ENCODE results near the gene CHGA.

CHGA gene

DNA sequence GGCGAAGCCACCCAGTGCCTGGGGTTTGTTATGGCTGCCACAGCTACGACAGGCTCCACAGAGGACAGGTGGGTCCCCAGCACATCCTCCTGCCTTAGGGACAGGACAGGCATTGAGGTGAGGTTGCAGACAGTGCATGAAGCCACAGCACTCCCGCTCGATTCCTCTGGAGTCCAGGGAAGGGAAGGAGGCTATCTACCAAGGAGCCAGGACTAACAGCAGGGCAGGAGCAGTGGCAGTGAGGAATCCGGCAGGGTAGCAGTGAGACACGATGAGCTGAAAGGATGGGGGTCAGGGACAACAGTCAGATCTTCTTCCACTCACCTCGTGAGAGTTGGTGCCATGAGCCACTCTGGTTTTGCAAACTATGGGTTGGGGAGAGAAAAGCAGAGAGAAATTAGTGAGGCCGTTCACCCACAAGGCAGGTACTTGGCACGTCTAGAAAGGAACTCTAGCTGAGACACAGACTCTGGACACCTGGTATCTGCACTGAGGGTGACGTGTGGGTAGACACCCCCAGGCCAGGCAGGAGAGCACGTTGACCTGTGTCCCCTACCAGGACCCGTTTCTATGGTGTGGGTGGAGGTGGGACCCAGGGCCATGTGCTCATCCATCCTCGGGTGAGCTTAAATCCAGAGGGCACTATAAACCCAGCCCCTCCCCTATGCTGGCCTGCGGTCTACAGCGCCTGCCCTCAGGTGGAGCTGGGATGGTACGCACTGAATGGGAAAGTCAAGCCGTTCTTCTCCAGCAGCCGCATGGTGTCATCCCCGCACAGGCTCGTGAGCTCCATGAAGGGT lies 39.3 kb downstream of the CHGA start:
- DNase-seq: no peak

DNA sequence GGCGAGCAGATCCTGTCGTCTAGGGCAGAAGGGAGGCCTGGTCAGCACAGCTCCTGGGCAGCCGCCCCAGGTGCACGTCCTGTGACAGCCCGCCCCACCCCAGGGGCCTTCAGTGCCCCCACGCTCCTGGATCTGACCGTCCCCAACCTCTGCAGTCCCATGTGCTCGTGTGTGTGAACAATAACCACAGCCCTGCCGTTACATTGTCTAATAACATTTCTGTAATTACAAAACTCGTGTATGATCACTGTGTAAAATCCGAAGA lies 39.8 kb downstream of the CHGA start:
- DNase-seq: no peak

DNA sequence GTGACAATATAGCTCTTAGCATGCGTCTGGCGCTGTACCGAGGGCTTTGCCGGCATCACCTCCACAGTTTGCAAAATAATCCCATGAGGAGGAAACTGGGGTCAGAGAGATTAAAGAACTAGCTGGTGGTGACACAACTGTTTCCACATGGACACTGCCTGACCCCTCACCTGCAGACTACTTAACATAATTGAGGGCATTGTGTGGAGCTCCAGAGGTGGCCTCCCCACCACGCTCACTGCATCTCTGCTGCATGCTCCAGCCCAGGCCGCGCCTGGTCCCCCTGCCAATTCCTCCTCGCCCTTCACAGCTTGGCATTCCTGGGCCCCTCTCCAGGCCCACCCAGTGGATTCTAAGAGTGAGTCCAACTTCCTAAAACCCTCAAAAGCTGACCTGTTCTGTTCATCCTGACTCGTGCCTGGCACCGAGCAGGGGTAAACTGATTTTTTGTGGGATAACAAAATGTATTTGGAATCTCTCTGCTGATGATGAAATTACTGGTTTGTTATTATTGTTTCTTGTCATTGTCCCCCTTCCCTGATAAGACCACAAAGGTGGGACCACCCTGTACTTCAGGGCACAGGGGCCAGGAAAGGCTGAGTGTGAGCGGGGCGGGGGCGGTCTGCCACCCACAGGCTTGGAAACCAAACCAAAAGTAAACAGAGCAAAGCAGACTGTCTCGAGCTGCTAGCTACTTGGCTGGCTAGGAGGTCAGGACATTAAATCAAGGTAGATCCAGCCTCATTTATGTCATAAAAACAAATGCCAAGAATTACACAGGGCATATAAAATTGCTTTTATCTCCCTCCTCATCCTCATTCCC lies 40.6 kb downstream of the CHGA start:
- DNase-seq: no peak

DNA sequence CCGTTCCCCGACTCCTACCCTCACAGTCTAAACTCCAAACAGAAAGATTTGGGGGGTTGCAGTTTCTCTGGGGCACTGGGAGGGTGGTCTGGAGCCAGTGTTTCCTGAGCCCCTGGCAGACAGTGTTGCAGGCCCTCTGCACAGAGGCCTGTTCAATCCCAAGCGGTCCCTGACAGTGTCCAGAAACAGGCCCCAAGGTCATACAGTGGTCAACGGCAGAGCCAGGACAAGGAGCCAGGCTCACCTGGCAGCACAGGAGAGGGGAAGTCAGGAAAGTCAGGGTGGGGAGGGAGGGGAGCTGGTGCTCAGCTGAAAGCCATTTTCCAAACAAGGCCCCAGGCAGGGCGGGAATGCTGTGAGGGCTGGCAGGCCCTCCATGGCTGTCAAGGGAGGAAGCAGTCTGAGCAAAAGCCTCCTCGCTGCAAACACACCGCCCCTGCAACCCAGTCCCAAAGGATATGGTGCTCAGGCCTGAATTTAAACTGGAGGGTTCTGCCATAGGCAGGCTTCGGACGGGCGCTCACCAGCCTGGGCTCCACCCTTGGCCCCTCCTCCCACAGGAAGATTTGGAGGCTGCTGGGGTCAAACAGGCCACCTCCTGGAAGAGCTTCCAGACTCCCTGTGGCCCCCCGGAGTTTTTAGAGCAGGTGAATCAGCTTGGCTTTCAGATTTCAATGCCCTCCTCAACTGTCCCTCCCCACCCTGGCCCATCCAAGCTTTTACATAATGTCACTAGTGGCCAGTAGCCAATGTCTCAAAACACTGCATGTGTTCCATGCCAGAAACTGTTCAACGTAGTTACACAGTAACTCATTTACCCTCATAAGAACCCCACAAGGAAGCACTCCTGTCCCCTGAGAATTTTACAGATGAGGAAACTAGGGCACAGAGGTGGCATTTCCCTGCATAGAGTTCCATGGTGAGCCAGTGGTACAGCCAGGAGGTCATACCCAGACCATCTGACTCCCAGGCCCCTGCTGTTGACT lies 41.5 kb downstream of the CHGA start:
- no peak for DNase-seq

DNA sequence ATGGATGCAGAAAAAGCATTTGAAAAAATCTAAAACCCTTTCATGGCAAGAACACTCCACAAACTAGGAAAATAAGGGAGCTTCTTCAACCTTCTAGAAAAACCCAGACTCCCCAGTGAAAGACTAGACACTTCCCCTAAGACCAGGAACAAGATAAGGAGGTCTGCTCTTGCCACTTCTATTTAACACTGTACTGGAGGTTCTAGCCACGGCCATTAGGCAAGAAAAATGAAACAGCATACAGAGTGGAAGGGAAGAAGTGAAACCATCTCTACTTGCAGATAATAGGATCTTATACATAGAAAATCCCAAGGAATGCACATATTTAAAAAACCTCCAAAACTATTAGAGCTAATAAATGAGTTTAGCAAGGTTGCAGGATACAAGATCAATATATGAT lies 42.3 kb downstream of the CHGA start:
- DNase-seq: no peak

DNA sequence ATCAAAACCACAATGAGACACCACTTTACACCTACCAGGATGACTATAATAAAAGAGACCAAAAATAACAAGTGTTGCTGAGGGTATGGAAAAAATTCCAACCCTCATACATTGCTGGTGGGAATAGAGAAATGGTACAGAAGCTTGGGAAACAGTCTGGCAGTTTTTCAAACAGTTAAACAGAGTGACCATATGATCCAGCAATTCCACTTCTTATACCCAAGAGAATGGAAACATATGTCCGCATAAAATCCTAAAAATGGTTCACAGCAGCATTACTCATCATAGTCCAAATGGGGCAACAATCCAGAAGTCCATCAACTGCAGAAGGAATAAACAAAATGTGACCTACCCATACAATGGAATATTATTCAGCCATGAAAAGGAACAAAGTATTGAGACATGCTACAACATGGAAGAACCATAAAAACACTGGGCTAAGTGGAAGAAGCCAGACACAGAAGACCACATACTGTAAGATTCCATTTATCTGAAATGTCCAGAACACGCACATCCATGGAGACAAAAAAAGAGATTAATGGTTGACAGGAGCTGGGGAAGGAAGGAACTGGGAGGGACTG lies 44.5 kb downstream of the CHGA start:
- DNase-seq: no peak

DNA sequence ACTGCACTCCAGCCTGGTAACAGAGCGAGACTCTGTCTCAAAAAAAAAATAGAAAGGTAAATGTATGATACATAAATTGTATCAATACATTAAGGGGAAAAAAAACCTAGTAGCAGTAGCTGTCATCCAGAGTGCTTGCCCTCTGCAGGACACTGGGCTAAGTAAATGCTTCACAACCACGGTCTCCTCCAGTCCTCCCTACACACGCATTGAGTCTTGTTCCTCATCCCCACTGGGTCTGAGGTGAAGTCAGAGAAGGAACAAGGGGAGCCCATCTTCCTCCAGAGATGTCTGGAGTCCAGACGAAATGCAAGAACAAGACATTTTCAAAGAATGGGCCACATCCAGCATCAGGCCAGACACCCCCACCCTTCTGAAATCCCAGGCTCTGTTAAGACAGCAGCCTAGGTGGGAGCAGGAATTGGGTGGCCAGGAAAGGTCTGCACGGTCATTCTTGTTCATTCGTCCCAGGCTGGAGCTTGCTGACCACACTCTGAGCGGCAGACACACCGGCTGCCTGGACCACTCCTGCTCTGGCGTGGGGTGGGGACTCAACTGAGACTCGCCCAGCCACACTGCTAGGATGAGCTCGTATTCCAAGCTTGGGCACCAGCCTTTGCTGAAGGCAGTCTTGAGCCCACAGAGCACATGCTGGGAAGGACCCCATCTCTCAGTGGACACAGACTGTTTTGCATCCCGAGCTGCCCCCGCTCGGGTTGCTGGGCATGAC lies 45.5 kb downstream of the CHGA start:
- DNase-seq: no peak

DNA sequence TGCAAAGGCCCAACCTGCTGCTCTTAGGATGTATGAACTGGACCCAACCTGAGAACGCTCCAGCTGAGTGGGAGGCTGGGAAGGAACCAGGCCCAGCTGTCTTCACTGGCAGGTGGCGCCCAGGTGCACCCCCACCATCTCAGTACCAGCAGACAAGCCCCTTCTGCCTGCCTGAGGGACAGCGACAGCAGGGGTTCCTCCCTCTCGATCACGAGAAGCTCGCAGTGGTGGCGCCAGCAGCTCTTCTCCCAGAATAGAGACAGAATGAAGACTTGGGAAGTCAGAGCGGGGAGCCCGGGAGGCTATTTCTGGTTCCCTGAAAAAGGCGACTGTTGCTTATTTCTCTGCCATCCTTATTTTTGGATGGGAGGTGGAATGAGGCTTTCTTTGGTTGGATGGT lies 46.5 kb downstream of the CHGA start:
- no peak for DNase-seq

DNA sequence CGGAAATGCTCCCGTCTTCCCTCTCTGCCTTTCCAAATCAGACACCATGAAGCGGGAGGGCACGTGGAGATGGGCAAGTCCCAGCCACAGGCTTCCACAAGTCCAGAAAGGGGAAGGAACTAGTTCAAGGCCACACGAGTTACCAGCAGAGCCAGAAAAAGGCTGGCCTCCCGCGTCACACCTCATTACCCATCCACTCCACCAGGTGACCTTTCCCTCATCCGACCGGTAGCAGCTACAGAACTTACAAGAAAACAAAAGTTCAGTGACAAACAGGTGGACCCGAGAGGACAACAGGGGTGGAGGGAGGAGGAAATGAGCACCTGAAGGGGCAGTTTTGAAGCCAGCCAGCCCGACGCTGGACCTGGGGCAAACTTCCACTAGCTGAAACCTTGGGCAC lies 46.9 kb downstream of the CHGA start:
- DNase-seq: no peak

DNA sequence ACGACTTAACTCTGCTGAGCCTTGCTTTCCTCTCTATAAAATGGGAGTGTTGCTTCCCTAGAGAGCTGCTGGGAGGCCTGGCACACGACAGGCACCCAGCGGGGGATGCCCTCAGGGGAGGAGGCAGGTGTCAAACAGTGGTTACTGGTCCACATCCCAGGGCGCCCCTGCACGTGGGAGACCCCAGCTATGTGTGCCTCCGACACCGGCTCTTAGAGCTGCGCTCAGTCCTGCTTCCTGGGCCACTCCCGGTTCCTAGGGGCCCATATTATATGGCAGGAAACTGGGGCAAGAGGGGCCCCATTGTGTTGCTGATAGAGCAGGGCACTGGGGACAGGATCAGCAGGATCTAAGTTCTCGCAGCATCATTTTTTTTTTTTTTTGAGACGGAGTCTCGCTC lies 47.3 kb downstream of the CHGA start:
- DNase-seq: no peak

DNA sequence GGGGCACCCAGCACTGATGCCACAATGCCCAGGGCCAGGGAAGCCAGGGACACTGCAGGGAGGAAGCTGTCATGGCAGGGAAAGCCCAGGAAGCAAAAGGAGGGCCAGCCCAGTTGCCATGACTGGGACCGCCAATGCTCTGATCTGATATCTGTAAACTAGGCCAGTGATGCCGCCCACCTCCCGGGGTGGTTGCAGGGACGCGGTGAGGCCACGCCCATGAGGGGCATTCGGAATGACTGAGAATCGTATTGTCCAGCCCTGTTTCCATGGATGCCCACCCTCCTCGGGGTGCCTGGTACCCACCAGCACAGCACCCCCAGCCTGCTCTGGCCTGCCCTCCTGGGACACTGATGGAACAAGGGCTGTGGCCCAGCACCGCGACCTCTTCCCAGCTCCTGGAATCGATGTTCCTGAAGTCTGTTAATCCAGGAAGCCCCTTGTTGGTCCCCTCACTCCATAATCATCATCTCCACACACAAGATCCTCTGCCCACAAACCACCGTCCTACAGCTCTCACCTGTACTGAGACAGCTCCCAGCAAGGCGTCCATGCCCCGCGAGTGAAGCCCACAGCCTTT lies 48.7 kb downstream of the CHGA start:
- no peak for DNase-seq

DNA sequence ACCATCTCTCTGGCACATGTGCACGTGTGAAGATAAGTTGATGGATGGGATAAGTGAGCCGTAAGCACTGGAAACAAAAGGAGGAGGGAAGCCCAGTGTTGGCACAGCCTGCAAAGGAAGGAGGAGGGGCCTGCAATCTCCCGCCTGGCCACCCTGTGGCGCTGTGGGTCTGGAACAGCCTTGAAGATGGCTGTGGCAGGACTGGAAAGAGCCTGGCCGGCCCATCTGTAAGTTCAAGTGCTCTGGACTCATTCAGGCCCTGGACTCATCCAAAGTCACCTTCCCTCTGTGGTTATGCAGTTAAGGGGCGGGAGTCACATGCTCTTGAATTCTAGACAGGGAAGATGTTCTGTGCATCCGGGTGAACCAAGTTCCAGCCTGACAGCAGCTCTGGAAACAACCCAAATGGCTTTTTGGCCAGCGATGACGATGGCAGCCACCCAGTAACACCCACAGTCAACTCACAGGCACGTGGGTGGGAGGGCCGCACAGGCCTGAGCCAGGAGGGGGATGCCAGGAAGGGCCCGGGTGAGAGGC lies 50.4 kb downstream of the CHGA start:
- DNase-seq: peak; percentile 70 to 78

DNA sequence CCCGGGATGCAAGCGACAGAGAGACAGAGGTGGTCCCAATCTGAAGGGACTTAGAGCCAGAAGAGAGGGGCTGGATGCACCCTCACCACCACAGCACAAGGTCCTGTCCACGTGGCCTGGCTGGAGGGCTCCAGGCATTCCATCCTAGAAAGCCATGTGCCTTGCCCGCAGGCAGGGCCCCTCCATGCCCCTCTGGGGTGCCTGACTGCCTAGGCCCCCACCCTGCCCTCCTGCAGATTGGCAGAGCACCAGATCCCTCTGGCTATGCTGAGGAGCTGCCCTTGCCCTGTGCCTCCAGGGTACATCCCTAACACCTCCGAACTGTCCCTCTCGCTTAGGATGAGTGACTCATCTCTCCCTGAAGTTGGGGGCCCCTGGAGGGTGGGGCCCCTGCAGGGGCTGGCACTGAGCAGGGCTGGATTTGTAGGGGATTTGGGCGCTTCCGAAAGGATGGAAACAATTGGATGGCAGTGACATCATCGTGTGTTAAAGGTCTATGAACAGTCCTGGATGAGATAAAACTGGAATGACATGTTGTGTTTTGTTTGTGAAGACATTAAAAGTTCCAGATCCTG lies 50.9 kb downstream of the CHGA start:
- no peak for DNase-seq

DNA sequence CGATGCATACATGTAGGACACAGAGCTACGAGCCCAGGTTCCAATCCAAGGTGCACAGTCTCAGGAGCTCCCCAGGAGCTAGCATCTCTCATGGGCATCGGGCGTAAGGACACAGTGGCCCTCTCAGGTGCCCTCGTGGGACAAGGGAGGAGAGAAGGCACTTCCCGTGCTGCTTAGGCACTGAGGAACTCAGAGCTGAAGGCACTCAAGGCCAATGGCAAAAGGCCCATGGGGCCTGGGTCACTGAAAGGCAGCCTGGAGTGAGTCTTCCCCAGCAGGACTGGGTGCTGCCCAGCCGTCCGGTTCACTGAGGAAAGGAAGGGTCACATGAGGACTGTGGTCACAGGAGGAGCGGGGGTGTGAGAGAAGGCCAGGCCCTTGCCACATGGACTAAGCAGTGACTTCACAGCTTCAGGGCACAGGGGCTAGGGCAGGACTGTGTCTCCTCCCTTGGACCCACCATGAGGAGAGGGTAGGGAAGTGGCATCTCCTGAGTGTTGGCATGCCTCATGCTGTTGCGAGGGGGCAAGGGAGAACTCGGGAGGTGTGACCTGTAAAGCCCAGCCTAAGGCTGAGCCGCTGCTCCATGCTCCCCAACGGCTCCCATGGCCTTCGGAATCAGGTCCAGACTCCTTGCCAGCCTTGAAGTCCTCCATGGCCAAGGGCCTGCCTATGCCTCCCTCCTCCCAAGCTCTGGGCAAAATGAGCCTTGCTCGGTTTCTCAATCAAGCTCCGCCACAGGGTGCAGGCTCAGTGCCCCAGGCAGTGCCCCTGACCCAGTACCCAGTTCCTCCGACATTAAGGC lies 51.8 kb downstream of the CHGA start:
- no peak for DNase-seq

DNA sequence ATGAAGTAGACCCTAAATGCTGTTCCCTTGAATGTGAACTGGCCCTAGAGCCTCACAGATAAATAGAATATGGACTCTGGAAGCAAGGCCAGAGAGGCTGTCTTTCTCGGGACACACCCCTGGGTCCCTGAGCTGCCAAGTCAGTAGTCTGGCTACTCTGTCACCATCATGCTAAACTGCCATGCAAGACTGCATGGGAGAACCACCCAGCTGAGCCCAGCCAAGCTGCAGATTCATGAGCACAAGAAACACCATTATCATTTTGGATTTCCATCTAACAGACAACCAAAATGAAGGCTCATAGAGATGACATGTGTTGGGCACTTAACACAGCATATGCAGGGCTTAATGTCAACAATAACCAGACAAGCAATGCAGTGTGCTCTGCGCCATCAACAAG lies 53.3 kb downstream of the CHGA start:
- no peak for DNase-seq

DNA sequence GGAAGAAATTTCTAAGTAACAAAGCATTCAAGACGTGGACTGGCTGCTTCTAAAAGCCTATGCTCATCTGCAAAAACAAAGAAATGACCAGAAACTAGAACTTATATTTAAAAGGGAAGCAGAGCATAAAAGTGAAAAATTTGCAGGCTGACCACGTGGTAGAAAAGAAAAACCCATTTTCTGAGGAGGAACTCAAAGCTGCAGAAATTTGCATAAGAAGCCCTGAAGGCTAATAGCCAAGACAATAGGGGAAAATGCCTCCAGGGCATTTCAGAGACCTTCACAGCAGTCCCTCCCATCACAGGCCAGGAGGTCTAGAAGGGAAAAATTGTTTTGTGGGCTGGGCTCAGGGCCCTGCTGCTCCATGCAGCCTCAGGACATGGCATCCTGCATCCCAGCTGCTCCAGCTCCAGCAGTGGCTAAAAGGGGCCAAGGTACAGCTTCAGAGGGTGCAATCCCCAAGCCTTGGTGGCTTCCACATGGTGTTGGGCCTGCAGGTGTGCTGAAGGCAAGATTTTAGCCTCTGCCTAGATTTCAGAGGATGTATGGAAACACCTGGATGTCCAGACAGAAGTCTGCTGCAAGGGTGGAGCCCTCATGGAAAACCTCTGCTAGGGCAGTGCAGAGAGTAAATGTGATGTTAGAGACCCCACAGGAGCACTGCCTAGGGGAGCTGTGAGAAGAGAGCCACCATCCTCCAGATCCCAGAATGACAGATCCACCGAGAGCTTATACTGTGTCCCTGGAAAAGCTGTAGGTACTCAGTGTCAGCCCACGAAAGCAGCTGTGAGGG lies 55.5 kb downstream of the CHGA start:
- no peak for DNase-seq

DNA sequence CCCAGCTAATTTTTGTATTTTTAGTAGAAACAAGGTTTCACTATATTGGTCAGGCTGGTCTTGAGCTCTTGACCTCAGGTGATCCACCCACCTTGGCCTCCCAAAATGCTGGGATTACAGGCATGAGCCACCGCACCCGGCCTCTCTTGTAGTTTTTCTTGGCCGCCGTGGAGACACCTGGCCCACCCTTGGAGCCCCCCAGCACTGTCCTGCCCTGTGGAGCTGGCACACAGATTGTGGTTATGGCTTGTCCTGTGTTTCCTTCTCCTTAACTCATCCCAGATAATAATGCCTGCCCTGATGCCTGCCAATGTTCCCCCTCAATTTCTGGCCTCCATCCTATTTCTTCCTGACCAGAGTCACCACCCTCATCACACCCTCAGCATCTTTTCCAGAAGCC lies 57.9 kb downstream of the CHGA start:
- DNase-seq: no peak

DNA sequence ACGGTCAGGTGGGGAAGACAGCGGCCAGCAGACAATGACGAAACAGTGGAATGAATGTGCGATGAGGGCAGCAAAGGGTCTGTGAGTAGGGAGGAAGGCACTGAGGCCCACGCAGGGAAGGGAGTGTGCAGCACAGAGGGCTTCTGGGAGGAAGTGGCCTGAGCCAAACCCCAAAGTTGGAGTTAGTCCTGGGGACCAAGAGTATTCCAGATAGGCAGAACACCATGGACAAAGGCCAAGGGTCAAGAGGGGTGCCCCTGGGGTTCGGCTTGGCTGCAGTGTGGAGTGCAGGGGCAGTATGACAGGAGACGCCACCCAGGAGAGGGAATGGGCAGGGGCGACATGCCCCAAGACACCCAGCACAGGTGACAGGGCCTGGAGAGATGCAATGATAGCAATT lies 58.8 kb downstream of the CHGA start:
- no peak for DNase-seq

DNA sequence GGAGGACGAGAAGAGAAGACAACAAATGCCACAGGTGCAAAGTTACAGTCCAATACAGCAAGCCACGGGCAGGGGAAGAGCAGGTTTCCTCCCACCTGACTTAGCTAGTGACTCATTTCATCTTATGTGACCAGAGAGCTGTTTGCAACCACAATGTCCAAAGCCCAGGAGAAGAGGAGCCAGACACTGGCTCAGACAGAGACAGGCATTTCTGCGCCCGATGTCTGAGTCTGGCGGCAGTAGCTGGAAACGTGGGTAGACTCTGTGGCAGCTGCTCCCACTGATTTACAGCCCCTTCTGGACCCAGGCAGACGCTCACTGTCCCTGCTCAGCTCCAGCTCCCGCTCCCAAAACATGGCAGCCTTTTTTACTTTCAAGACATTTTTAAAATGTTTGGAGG lies 60.0 kb downstream of the CHGA start:
- DNase-seq: no peak
